SK-N-SH (cell line): ENCODE results near the gene RELCH. TPM values are rescaled to one million over a fixed set of nuclear protein-coding genes. Genes with fewer than 3 reads are reported as not detected.

Experiments used
- CTCF ChIA-PET: fragments of 300-600, 350-600 bp; formaldehyde crosslinking; extraction: SDS; loops from one replicate; lab custom pipeline; 2021; lab: Yijun Ruan, JAX
- POLR2A ChIA-PET: fragments of 350-600 bp; sonication (Branson Sonifier 250); formaldehyde crosslinking; extraction: SDS; loops from one replicate; lab custom pipeline; 2020; ENCODE audit warnings: antibody characterized with exemption, inconsistent platforms; lab: Yijun Ruan, JAX
- DNase-seq: peaks from one replicate; pipeline ENCODE4 v3.0.0; 2012
- H2AFZ ChIP-seq: fragments of 200-600 bp; sonication (generic); 2 replicates; pipeline ENCODE4 v1.8.1; 2016; ENCODE audit warnings: antibody characterized with exemption, mild to moderate bottlenecking, low read depth
- H3F3A ChIP-seq: fragments of 200-600 bp; sonication (generic); replicated peaks from 2 replicates; pipeline ENCODE3; 2016; ENCODE audit warnings: antibody characterized with exemption, mild to moderate bottlenecking; ENCODE audit not compliant: insufficient read depth
- H3K27ac ChIP-seq, 2 experiments: fragments of 200-500 bp in 1 of 2; fragments of 200-600 bp in 1 of 2; sonication (Bioruptor generic) in 1 of 2; sonication (generic), shearing (Covaris generic) in 1 of 2; 2 replicates each; pipeline versions ENCODE4 v1.5.1 to v1.6.1; 2014 to 2016; ENCODE audit warnings: low read depth in 2 of 2, inconsistent platforms in 1 of 2, low read length in 1 of 2, mild to moderate bottlenecking in 1 of 2, mixed read lengths in 1 of 2
- H3K27me3 ChIP-seq: fragments of 200-600 bp; sonication (generic), shearing (Covaris generic); 2 replicates; pipeline ENCODE4 v1.6.1; 2016; ENCODE audit warnings: mixed run types; ENCODE audit not compliant: insufficient read depth
- H3K36me3 ChIP-seq, 2 experiments: fragments of 200-500 bp in 1 of 2; fragments of 200-600 bp in 1 of 2; sonication (Bioruptor generic) in 1 of 2; sonication (generic) in 1 of 2; replicated peaks in 1 of 2; 2 replicates each; pipeline versions ENCODE3 to v1.5.1; 2014 to 2016; ENCODE audit warnings: low read length in 1 of 2, mild to moderate bottlenecking in 1 of 2; ENCODE audit not compliant: insufficient read depth in 2 of 2, control insufficient read depth in 1 of 2
- H3K4me1 ChIP-seq, 2 experiments: fragments of 200-500 bp in 1 of 2; fragments of 200-600 bp in 1 of 2; sonication (Bioruptor generic) in 1 of 2; sonication (generic), shearing (Covaris generic) in 1 of 2; 2 replicates each; pipeline versions ENCODE4 v1.5.1 to v1.6.1; 2014 to 2016; ENCODE audit warnings: low read depth in 1 of 2, low read length in 1 of 2, mixed run types in 1 of 2; ENCODE audit not compliant: insufficient read depth in 2 of 2, control insufficient read depth in 1 of 2
- H3K4me2 ChIP-seq: fragments of 200-600 bp; sonication (generic), shearing (Covaris generic); 2 replicates; pipeline ENCODE4 v1.6.1; 2017; ENCODE audit warnings: mixed run types
- H3K4me3 ChIP-seq, 2 experiments: fragments of 200-500 bp in 1 of 2; fragments of 200-600 bp in 1 of 2; sonication (Bioruptor generic) in 1 of 2; sonication (generic), shearing (Covaris generic) in 1 of 2; 2 replicates each; pipeline versions ENCODE4 v1.5.1 to v1.8.1; 2014 to 2016; ENCODE audit warnings: low read depth in 2 of 2, inconsistent platforms in 1 of 2, low read length in 1 of 2, mild to moderate bottlenecking in 1 of 2, mixed read lengths in 1 of 2, moderate library complexity in 1 of 2
- H3K79me2 ChIP-seq: fragments of 200-600 bp; sonication (generic); 2 replicates; pipeline ENCODE4 v1.8.1; 2017; ENCODE audit warnings: mild to moderate bottlenecking; ENCODE audit not compliant: insufficient read depth
- H3K9ac ChIP-seq: fragments of 200-600 bp; sonication (generic); 2 replicates; pipeline ENCODE4 v1.6.1; 2017; ENCODE audit warnings: mixed run types
- H3K9me2 ChIP-seq: fragments of 200-600 bp; sonication (generic); 2 replicates; pipeline ENCODE4 v1.6.1; 2017; ENCODE audit warnings: mixed run types
- H3K9me3 ChIP-seq: fragments of 200-600 bp; sonication (generic); 2 replicates; pipeline ENCODE4 v1.6.1; 2017; ENCODE audit warnings: mixed run types, mild to moderate bottlenecking, moderate library complexity
- H4K20me1 ChIP-seq: fragments of 200-600 bp; sonication (generic); 2 replicates; pipeline ENCODE4 v1.6.1; 2017; ENCODE audit warnings: mild to moderate bottlenecking, mixed run types; ENCODE audit not compliant: insufficient read depth
- EZH2phosphoT487 ChIP-seq: fragments of 200-600 bp; sonication (generic); IDR thresholded peaks from 2 replicates; pipeline ENCODE4 v1.6.1; 2017; ENCODE audit warnings: low read depth, mixed run types, mild to moderate bottlenecking, antibody characterized with exemption, moderate library complexity, borderline replicate concordance
- FOSL2 ChIP-seq: IDR thresholded peaks from 2 replicates; pipeline ENCODE4 v1.4.0; 2012; ENCODE audit warnings: low read depth, mild to moderate bottlenecking, moderate library complexity, borderline replicate concordance
- FOXJ3 ChIP-seq: sonication (generic); formaldehyde crosslinking; IDR thresholded peaks from 2 replicates; pipeline ENCODE4 v1.5.1; 2020; ENCODE audit warnings: mild to moderate bottlenecking, missing genetic modification reagents
- GATA2 ChIP-seq: sonication (generic); formaldehyde crosslinking; IDR thresholded peaks from 2 replicates; pipeline ENCODE4 v1.5.0; 2020; ENCODE audit warnings: mild to moderate bottlenecking, missing genetic modification reagents
- JUND ChIP-seq: IDR thresholded peaks from 2 replicates; pipeline ENCODE4 v1.4.0; 2012
- MAX ChIP-seq: IDR thresholded peaks from 2 replicates; pipeline ENCODE4 v1.4.0; 2012; ENCODE audit warnings: low read depth
- MEF2A ChIP-seq: IDR thresholded peaks from 2 replicates; pipeline ENCODE4 v1.4.0; 2012; ENCODE audit warnings: low read depth, borderline replicate concordance
- MXI1 ChIP-seq: IDR thresholded peaks from 2 replicates; pipeline ENCODE4 v1.6.1; 2012; ENCODE audit warnings: mild to moderate bottlenecking, low read depth, low read length, improper control_type of control experiment
- PBX3 ChIP-seq: IDR thresholded peaks from 2 replicates; pipeline ENCODE4; 2012
- RAD21 ChIP-seq: IDR thresholded peaks from 2 replicates; pipeline ENCODE4 v1.6.1; 2012; ENCODE audit warnings: mild to moderate bottlenecking, low read length
- RCOR1 ChIP-seq: fragments of 150-350 bp; IDR thresholded peaks from 2 replicates; pipeline ENCODE4 v1.6.1; 2017; ENCODE audit warnings: antibody characterized with exemption, low read length
- RXRA ChIP-seq: IDR thresholded peaks from 2 replicates; pipeline ENCODE4 v1.4.0; 2012; ENCODE audit warnings: low read depth, mild to moderate bottlenecking, borderline replicate concordance
- SIN3A ChIP-seq: IDR thresholded peaks from 2 replicates; pipeline ENCODE4 v1.6.1; 2012; ENCODE audit warnings: low read depth, mild to moderate bottlenecking, low read length, moderate library complexity, borderline replicate concordance
- TAF1 ChIP-seq: IDR thresholded peaks from 2 replicates; pipeline ENCODE4 v1.6.1; 2012; ENCODE audit warnings: low read depth, mild to moderate bottlenecking, low read length, moderate library complexity, borderline replicate concordance
- USF1 ChIP-seq: IDR thresholded peaks from 2 replicates; pipeline ENCODE4 v1.4.0; 2012; ENCODE audit warnings: low read depth, borderline replicate concordance
- YY1 ChIP-seq: IDR thresholded peaks from 2 replicates; pipeline ENCODE4 v1.4.0; 2012; ENCODE audit warnings: low read depth, mild to moderate bottlenecking
- ZBTB33 ChIP-seq: IDR thresholded peaks from 2 replicates; pipeline ENCODE4 v1.4.0; 2012; ENCODE audit warnings: low read depth, borderline replicate concordance
- WGBS: methylation state at CpG from one replicate; pipeline ENCODE4 v1.1.6; 2017; ENCODE audit warnings: low lambda C conversion rate; 5-methylcytosine and 5-hydroxymethylcytosine counted together
- polyA plus RNA-seq, 3 experiments: library from polyadenylated mRNA; depleted of rRNA; stranded (reverse); fragments of >200 nt; gene quantifications; 2 replicates each; pipeline ENCODE4 v1.2.3, GENCODE V29; 2012

RELCH gene
- polyA plus RNA-seq, 1 of the 3 experiments (the other 2 are of a cell fraction), result 7.4 TPM

GRCh38 chr18:62196079-62196478 lies 9.0 kb downstream of the RELCH start:
- Histone ChIP-seq H4K20me1 (peaks cover 22% of the 10 kb centered on the region), H3K36me3 (peaks cover 0 to 4% of the 10 kb centered on the region in 2 experiments), H3K9ac (no peak overlapping the region), H3K9me2 (no peaks in the 10 kb centered on the region), H3K27me3 (no peaks in the 10 kb centered on the region), H3K4me1 (no peaks in the 10 kb centered on the region; a peak in 1 of 4 replicates), H2AFZ (no peak overlapping the region), H3K9me3 (no peaks in the 10 kb centered on the region), H3K79me2 (peaks cover 93% of the 10 kb centered on the region), H3K4me2 (no peak overlapping the region), H3F3A (peaks cover 7% of the 10 kb centered on the region), H3K4me3 (no peak overlapping the region), H3K27ac (no peak overlapping the region)
- no peak for DNase-seq
- ChIA-PET CTCF (no interaction called here), POLR2A (no interaction called here)
- TF ChIP-seq RAD21 (no peak), FOSL2 (no peak), EZH2phosphoT487 (no peak), JUND (no peak), FOXJ3 (CRISPR knock-in tag) (no peak), RCOR1 (no peak), SIN3A (no peak), MXI1 (no peak), ZBTB33 (no peak), PBX3 (no peak), USF1 (no peak), MEF2A (no peak), RXRA (no peak), TAF1 (no peak), GATA2 (CRISPR knock-in tag) (no peak), YY1 (no peak), MAX (no peak)
- 94% methylated on average over 7 of the region's 7 CpGs for WGBS
